NB4 (cell line): ENCODE data around the gene UGT1A3.

Experiments used
- MYC ChIP-seq: IDR thresholded peaks from 2 replicates; pipeline ENCODE4 v1.6.1; 2011; ENCODE audit warnings: low read depth, low read length
- TF ChIP-seq, protein P1 (sequence below): IDR thresholded peaks from one replicate; pipeline ENCODE4 v1.5.1; 2012; ENCODE audit warnings: low read depth, low read length

DNA sequence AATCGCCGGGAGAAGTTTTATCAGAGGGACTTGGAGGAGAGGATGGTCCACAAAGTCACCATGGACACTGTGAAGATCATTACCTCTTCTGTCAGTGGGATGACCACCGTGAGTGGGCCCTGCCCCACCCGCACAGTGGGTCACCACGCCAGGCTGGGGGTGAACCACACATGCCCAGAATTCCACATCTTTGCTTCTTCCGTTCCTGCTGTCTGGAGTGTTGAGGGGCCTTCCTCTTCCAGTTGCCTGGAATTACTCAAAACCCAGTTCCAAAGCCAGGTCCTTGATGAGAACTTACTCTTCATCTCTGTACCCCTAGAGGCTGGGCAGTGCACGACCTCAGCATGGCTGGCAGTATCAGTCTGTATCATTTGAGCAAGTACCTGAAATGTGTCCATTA lies 71.4 kb downstream of the UGT1A3 start:
- TF ChIP-seq, protein P1, sequence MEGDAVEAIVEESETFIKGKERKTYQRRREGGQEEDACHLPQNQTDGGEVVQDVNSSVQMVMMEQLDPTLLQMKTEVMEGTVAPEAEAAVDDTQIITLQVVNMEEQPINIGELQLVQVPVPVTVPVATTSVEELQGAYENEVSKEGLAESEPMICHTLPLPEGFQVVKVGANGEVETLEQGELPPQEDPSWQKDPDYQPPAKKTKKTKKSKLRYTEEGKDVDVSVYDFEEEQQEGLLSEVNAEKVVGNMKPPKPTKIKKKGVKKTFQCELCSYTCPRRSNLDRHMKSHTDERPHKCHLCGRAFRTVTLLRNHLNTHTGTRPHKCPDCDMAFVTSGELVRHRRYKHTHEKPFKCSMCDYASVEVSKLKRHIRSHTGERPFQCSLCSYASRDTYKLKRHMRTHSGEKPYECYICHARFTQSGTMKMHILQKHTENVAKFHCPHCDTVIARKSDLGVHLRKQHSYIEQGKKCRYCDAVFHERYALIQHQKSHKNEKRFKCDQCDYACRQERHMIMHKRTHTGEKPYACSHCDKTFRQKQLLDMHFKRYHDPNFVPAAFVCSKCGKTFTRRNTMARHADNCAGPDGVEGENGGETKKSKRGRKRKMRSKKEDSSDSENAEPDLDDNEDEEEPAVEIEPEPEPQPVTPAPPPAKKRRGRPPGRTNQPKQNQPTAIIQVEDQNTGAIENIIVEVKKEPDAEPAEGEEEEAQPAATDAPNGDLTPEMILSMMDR, result no peak
- no peak for TF ChIP-seq MYC
